Esophagus muscularis mucosa (tissue), 3 donors: ENCODE results near the gene PARP12.

Experiments
- POLR2A ChIP-seq: fragments of 450-650 bp; IDR thresholded peaks from one replicate; pipeline ENCODE4 v1.6.1; 2017; ENCODE audit warnings: antibody characterized with exemption, moderate library complexity, mild to moderate bottlenecking, low read depth
- TF ChIP-seq, protein P1 (sequence below), 3 experiments: fragments of 200-600 bp in 2 of 3; fragments of 450-650 bp in 1 of 3; sonication (generic) in 2 of 3; IDR thresholded peaks; one replicate each; pipeline ENCODE4 v1.5.1; 2017 to 2019; ENCODE audit warnings: antibody characterized with exemption in 3 of 3, mild to moderate bottlenecking in 2 of 3, moderate library complexity in 1 of 3

- TF ChIP-seq, protein P1, sequence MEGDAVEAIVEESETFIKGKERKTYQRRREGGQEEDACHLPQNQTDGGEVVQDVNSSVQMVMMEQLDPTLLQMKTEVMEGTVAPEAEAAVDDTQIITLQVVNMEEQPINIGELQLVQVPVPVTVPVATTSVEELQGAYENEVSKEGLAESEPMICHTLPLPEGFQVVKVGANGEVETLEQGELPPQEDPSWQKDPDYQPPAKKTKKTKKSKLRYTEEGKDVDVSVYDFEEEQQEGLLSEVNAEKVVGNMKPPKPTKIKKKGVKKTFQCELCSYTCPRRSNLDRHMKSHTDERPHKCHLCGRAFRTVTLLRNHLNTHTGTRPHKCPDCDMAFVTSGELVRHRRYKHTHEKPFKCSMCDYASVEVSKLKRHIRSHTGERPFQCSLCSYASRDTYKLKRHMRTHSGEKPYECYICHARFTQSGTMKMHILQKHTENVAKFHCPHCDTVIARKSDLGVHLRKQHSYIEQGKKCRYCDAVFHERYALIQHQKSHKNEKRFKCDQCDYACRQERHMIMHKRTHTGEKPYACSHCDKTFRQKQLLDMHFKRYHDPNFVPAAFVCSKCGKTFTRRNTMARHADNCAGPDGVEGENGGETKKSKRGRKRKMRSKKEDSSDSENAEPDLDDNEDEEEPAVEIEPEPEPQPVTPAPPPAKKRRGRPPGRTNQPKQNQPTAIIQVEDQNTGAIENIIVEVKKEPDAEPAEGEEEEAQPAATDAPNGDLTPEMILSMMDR (IDR thresholded peaks at IDR 0.05), result no peak
- no peak for TF ChIP-seq POLR2A
Measured at GRCh38 chr7:140053812-140054539, 8.8 kb downstream of the PARP12 start.
